ENCODE results near the gene CERCAM.
A peak's percentile ranks its signal among the peaks of the same experiment; 100 is the strongest.
"Not testable (repeated sequence)": the region's sequence is repeated elsewhere in the genome, so short reads cannot be mapped to it uniquely, and the experiment has no call there.

The CERCAM gene

GRCh38 chr9:128393145-128393775 lies 27.4 kb upstream of the CERCAM start:
- no peak for DNase-seq

- DNase-seq = no peak
Measured at GRCh38 chr9:128393970-128394369, 26.7 kb upstream of the CERCAM start.

GRCh38 chr9:128394379-128395168 lies 26.1 kb upstream of the CERCAM start:
- no peak for DNase-seq

GRCh38 chr9:128396970-128397613 lies 23.6 kb upstream of the CERCAM start:
- DNase-seq = no peak

GRCh38 chr9:128397831-128398230 lies 22.8 kb upstream of the CERCAM start:
- no peak for DNase-seq

- no peak for DNase-seq
Measured at GRCh38 chr9:128399861-128400260, 20.8 kb upstream of the CERCAM start.

GRCh38 chr9:128404560-128404959 lies 16.1 kb upstream of the CERCAM start:
- DNase-seq = no peak

GRCh38 chr9:128405077-128405779 lies 15.4 kb upstream of the CERCAM start:
- no peak for DNase-seq

- DNase-seq = no peak
Measured at GRCh38 chr9:128405780-128406171, 14.9 kb upstream of the CERCAM start.

GRCh38 chr9:128406848-128407391 lies 13.7 kb upstream of the CERCAM start:
- no peak for DNase-seq

- no peak for DNase-seq
Measured at GRCh38 chr9:128408963-128409431, 11.7 kb upstream of the CERCAM start.

- no peak for DNase-seq
Measured at GRCh38 chr9:128409450-128409849, 11.2 kb upstream of the CERCAM start.

GRCh38 chr9:128409978-128410377 lies 10.7 kb upstream of the CERCAM start:
- DNase-seq = no peak

- DNase-seq = no peak
Measured at GRCh38 chr9:128411364-128412119, 9.1 kb upstream of the CERCAM start.

- peak; percentile 22 for DNase-seq
Measured at GRCh38 chr9:128412120-128412790, 8.4 kb upstream of the CERCAM start.

GRCh38 chr9:128413728-128414127 lies 6.9 kb upstream of the CERCAM start:
- not testable (repeated sequence) for DNase-seq

- DNase-seq = no peak
Measured at GRCh38 chr9:128414461-128414860, 6.2 kb upstream of the CERCAM start.

- no peak for DNase-seq
Measured at GRCh38 chr9:128415281-128415680, 5.4 kb upstream of the CERCAM start.

GRCh38 chr9:128416014-128416413 lies 4.6 kb upstream of the CERCAM start:
- no peak for DNase-seq

GRCh38 chr9:128416432-128417019 lies 4.1 kb upstream of the CERCAM start:
- DNase-seq = no peak

Measured in NCI-H2029 (cell line).